Neural cell (in vitro differentiated cells): ENCODE results near the gene NCKAP5L. TPM values are rescaled to one million over a fixed set of nuclear protein-coding genes. Genes with fewer than 3 reads are reported as not detected.

Experiments
- H2AFZ ChIP-seq: fragments of 200-600, 300-800 bp; sonication (generic), shearing (Covaris generic); 2 replicates; pipeline ENCODE4 v1.6.0; 2014; ENCODE audit warnings: low read depth, mild to moderate bottlenecking, antibody characterized with exemption, low read length, moderate library complexity
- H3F3A ChIP-seq: fragments of 200-600 bp; shearing (Covaris generic); 2 replicates; pipeline ENCODE4 v1.6.1; 2016; ENCODE audit warnings: mild to moderate bottlenecking, moderate library complexity, mixed read lengths, antibody characterized with exemption, low read length; ENCODE audit not compliant: insufficient read depth, poor library complexity, severe bottlenecking
- H3K27ac ChIP-seq: fragments of 200-600, 300-800 bp; sonication (generic), shearing (Covaris generic); 2 replicates; pipeline ENCODE4 v1.5.1; 2014; ENCODE audit warnings: mild to moderate bottlenecking, low read length, moderate library complexity
- H3K27me3 ChIP-seq: fragments of 300-800, 200-600 bp; sonication (generic), shearing (Covaris generic); 2 replicates; pipeline ENCODE4 v1.6.0; 2014; ENCODE audit warnings: mild to moderate bottlenecking, low read depth, low read length, moderate library complexity; ENCODE audit not compliant: insufficient read depth
- H3K36me3 ChIP-seq: fragments of 300-800, 200-600 bp; sonication (generic), shearing (Covaris generic); 2 replicates; pipeline ENCODE4 v1.5.1; 2014; ENCODE audit warnings: mild to moderate bottlenecking, antibody characterized with exemption, low read length, moderate library complexity; ENCODE audit not compliant: insufficient read depth
- H3K4me2 ChIP-seq: fragments of 300-800, 200-600 bp; sonication (generic), shearing (Covaris generic); 2 replicates; pipeline ENCODE4 v1.6.0; 2014; ENCODE audit warnings: mild to moderate bottlenecking, low read length
- H3K4me3 ChIP-seq: fragments of 300-800, 200-600 bp; sonication (generic), shearing (Covaris generic); 2 replicates; pipeline ENCODE4 v1.5.1; 2014; ENCODE audit warnings: mild to moderate bottlenecking, low read length, moderate library complexity
- H3K79me2 ChIP-seq: fragments of 200-600 bp; shearing (Covaris generic); replicated peaks from 2 replicates; pipeline ENCODE4 v1.6.0; 2014; ENCODE audit warnings: mild to moderate bottlenecking, low read length, moderate library complexity; ENCODE audit not compliant: insufficient read depth
- H3K9ac ChIP-seq: fragments of 300-800, 200-600 bp; sonication (generic), shearing (Covaris generic); 2 replicates; pipeline ENCODE4 v1.6.1; 2016; ENCODE audit warnings: mild to moderate bottlenecking, low read length, mixed read lengths
- H3K9me2 ChIP-seq: fragments of 200-600 bp; shearing (Covaris generic); 2 replicates; pipeline ENCODE4 v1.6.1; 2016; ENCODE audit warnings: mild to moderate bottlenecking, low read length, mixed read lengths; ENCODE audit not compliant: insufficient read depth
- H3K9me3 ChIP-seq: fragments of 200-600, 300-800 bp; sonication (generic), shearing (Covaris generic); 2 replicates; pipeline ENCODE4 v1.6.1; 2016; ENCODE audit warnings: mild to moderate bottlenecking, mixed run types, low read length, moderate library complexity, mixed read lengths
- H4K20me1 ChIP-seq: fragments of 200-600 bp; shearing (Covaris generic); 2 replicates; pipeline ENCODE4 v1.6.1; 2016; ENCODE audit warnings: mild to moderate bottlenecking, mixed run types; ENCODE audit not compliant: insufficient read depth
- EP300 ChIP-seq: fragments of 450-650 bp; conservative IDR thresholded peaks from 2 replicates; pipeline ENCODE4 v1.6.1; 2014; ENCODE audit warnings: antibody characterized with exemption, mild to moderate bottlenecking, moderate library complexity; ENCODE audit not compliant: poor library complexity, severe bottlenecking
- EZH2 ChIP-seq: fragments of 200-600, 300-800 bp; shearing (Covaris generic), sonication (generic); IDR thresholded peaks from 2 replicates; pipeline ENCODE4 v1.6.1; 2014; ENCODE audit warnings: antibody characterized with exemption, low read length, borderline replicate concordance, mild to moderate bottlenecking; ENCODE audit not compliant: insufficient read depth, poor library complexity, severe bottlenecking
- MXI1 ChIP-seq: fragments of 450-650 bp; conservative IDR thresholded peaks from 2 replicates; pipeline ENCODE4 v1.6.1; 2014; ENCODE audit warnings: antibody characterized with exemption, mild to moderate bottlenecking; ENCODE audit not compliant: poor library complexity, severe bottlenecking
- POLR2AphosphoS5 ChIP-seq: IDR thresholded peaks from 2 replicates; pipeline ENCODE4 v1.6.1; 2012
- RAD21 ChIP-seq: fragments of 450-650 bp; conservative IDR thresholded peaks from 2 replicates; pipeline ENCODE4 v1.6.1; 2014; ENCODE audit warnings: antibody characterized with exemption, mild to moderate bottlenecking, moderate library complexity
- SMC3 ChIP-seq: fragments of 450-650 bp; conservative IDR thresholded peaks from 2 replicates; pipeline ENCODE4 v1.6.1; 2014; ENCODE audit warnings: antibody characterized with exemption, mild to moderate bottlenecking, moderate library complexity; ENCODE audit not compliant: poor library complexity
- TAF1 ChIP-seq: IDR thresholded peaks from 2 replicates; pipeline ENCODE4 v1.6.1; 2012; ENCODE audit warnings: low read depth
- polyA plus RNA-seq: library from polyadenylated mRNA; depleted of rRNA; stranded (reverse); fragments of >200 nt; gene quantifications from 2 replicates; pipeline ENCODE4 v1.2.3, GENCODE V29; 2014
- TF ChIP-seq, protein P1 (sequence below): fragments of 450-650 bp; IDR thresholded peaks from 2 replicates; pipeline ENCODE4 v1.5.1; 2014; ENCODE audit warnings: antibody characterized with exemption, mild to moderate bottlenecking, moderate library complexity; ENCODE audit not compliant: poor library complexity, severe bottlenecking
- TF ChIP-seq, protein P2 (sequence below): IDR thresholded peaks from 2 replicates; pipeline ENCODE4 v1.6.1; 2012; ENCODE audit warnings: borderline replicate concordance

NCKAP5L gene
- polyA plus RNA-seq, 1 donor from 2014 or later, result 6.2 TPM

DNA sequence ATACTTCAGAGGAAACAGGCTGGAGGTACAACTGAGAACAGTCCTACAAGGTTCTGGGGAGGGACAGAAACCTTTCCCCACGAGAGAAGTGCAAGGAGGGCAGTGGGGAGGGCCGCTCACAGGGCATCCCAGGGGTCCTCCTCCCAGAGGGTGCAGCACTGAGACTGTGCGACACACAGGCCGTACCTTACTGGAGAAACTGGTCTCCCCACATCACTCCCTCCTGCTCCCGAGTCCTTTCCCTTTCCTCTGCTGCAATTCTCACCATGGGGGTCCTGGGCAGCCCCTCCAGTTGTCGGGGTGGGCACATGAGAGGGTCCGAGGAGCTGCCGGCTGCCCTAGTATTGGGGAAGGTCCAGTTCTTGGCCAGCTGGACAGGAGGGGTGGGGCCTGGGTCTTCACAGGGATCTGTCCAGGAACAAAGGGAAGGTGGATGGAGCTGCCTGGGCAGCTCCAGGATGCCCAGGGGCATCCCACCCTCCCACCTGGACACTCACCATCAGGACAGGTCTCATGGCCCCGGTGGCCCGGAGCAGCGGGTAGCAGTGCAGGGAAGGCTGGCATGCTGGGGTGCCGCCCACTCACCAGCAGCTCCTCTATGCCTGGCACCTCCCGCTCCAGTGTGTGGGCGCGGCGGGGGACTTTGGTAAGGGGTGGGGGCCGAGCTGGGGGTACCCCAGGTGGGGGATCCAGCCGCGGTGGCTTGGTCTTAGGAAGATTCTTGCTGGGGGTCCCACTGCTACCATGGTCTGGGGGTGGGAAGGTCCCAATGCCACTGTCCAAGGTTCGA lies 35.8 kb downstream of the NCKAP5L start:
- no peaks in the 10 kb centered on the region for H3K27me3 ChIP-seq
- no peaks in the 10 kb centered on the region for H3K9me3 ChIP-seq
- H3K9ac ChIP-seq, result no peak overlapping the region
- no peak overlapping the region for H2AFZ ChIP-seq
- no peak overlapping the region for H3K27ac ChIP-seq
- H4K20me1 ChIP-seq, result no peaks in the 10 kb centered on the region
- no peaks in the 10 kb centered on the region for H3F3A ChIP-seq
- no peak overlapping the region for H3K4me3 ChIP-seq
- no peaks in the 10 kb centered on the region for H3K79me2 ChIP-seq
- TF ChIP-seq EP300, result no peak
- no peak for TF ChIP-seq SMC3
- TF ChIP-seq MXI1, result no peak
- TF ChIP-seq POLR2AphosphoS5, result no peak
- no peak for TF ChIP-seq EZH2
- no peak for TF ChIP-seq RAD21
- TF ChIP-seq, protein P1, sequence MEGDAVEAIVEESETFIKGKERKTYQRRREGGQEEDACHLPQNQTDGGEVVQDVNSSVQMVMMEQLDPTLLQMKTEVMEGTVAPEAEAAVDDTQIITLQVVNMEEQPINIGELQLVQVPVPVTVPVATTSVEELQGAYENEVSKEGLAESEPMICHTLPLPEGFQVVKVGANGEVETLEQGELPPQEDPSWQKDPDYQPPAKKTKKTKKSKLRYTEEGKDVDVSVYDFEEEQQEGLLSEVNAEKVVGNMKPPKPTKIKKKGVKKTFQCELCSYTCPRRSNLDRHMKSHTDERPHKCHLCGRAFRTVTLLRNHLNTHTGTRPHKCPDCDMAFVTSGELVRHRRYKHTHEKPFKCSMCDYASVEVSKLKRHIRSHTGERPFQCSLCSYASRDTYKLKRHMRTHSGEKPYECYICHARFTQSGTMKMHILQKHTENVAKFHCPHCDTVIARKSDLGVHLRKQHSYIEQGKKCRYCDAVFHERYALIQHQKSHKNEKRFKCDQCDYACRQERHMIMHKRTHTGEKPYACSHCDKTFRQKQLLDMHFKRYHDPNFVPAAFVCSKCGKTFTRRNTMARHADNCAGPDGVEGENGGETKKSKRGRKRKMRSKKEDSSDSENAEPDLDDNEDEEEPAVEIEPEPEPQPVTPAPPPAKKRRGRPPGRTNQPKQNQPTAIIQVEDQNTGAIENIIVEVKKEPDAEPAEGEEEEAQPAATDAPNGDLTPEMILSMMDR, result no peak
- TF ChIP-seq TAF1, result no peak
- TF ChIP-seq, protein P2, sequence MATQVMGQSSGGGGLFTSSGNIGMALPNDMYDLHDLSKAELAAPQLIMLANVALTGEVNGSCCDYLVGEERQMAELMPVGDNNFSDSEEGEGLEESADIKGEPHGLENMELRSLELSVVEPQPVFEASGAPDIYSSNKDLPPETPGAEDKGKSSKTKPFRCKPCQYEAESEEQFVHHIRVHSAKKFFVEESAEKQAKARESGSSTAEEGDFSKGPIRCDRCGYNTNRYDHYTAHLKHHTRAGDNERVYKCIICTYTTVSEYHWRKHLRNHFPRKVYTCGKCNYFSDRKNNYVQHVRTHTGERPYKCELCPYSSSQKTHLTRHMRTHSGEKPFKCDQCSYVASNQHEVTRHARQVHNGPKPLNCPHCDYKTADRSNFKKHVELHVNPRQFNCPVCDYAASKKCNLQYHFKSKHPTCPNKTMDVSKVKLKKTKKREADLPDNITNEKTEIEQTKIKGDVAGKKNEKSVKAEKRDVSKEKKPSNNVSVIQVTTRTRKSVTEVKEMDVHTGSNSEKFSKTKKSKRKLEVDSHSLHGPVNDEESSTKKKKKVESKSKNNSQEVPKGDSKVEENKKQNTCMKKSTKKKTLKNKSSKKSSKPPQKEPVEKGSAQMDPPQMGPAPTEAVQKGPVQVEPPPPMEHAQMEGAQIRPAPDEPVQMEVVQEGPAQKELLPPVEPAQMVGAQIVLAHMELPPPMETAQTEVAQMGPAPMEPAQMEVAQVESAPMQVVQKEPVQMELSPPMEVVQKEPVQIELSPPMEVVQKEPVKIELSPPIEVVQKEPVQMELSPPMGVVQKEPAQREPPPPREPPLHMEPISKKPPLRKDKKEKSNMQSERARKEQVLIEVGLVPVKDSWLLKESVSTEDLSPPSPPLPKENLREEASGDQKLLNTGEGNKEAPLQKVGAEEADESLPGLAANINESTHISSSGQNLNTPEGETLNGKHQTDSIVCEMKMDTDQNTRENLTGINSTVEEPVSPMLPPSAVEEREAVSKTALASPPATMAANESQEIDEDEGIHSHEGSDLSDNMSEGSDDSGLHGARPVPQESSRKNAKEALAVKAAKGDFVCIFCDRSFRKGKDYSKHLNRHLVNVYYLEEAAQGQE, result no peak
- H3K4me2 ChIP-seq, result no peak overlapping the region
- H3K9me2 ChIP-seq, result no peaks in the 10 kb centered on the region
- no peaks in the 10 kb centered on the region for H3K36me3 ChIP-seq

DNA sequence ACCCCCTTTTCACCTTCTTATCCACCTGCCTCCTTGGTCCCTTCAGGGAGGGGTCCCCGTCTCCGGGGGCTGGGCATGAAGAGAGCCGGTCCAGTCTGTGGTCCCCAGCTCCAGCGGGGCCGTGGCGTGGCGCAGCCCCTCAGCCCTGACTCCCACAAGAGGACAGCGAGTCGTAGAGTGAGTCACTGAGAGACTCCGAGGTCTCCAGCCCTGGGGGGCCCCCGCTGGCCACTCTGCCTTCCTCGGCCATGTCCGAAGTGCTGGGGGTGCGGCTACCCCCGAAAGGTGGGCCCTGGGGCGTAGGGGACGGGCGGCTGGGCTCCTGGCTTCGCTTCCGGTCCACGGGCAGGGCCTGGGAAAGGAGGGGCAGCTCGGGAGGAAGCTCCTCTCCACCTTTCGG lies 36.5 kb downstream of the NCKAP5L start:
- Histone ChIP-seq H3K4me2 (no peak overlapping the region), H3K9ac (no peak overlapping the region), H4K20me1 (no peaks in the 10 kb centered on the region), H3K36me3 (no peaks in the 10 kb centered on the region), H3F3A (no peaks in the 10 kb centered on the region), H3K9me2 (no peaks in the 10 kb centered on the region), H3K9me3 (no peaks in the 10 kb centered on the region), H3K4me3 (no peak overlapping the region), H3K27me3 (no peaks in the 10 kb centered on the region), H3K79me2 (no peaks in the 10 kb centered on the region), H3K27ac (no peak overlapping the region), H2AFZ (no peak overlapping the region)
- no peak for TF ChIP-seq EP300
- no peak for TF ChIP-seq TAF1
- no peak for TF ChIP-seq MXI1
- no peak for TF ChIP-seq EZH2
- TF ChIP-seq, protein P2, result no peak
- TF ChIP-seq POLR2AphosphoS5, result no peak
- TF ChIP-seq, protein P1, result no peak
- no peak for TF ChIP-seq SMC3
